Right lobe of liver (tissue), 6 donors: ENCODE results near the gene MRFAP1L1. TPM values are rescaled to one million over a fixed set of nuclear protein-coding genes. Genes with fewer than 3 reads are reported as not detected.

Experiments used
- ATAC-seq, 4 donors: fragments of 200-7000 bp; cut with Tn5 transposase; one replicate each; pipeline ENCODE4 v1.9.1; 2020; ENCODE audit warnings: mild to moderate bottlenecking in 4 of 4, moderate library complexity in 4 of 4
- DNase-seq, 3 donors: peaks; one replicate each; pipeline ENCODE4 v3.0.0-alpha.2; 2020
- H3K27ac ChIP-seq, 3 donors: fragments of 200-600 bp; one replicate each; pipeline ENCODE4 v1.8.0; 2022
- H3K27me3 ChIP-seq, 2 donors: fragments of 200-600 bp; one replicate each; pipeline ENCODE4 v1.8.0; 2022
- H3K36me3 ChIP-seq, 4 donors: fragments of 200-600 bp; sonication (generic) in 1 of 4; one replicate each; pipeline versions ENCODE4 v1.5.1 to v1.8.0; 2017 to 2022; ENCODE audit warnings: control low read depth in 1 of 4
- H3K4me1 ChIP-seq, 4 donors: fragments of 200-600 bp; sonication (generic) in 1 of 4; one replicate each; pipeline versions ENCODE4 v1.5.1 to v1.8.0; 2017 to 2022; ENCODE audit warnings: control low read depth in 1 of 4
- H3K4me3 ChIP-seq, 3 donors: fragments of 200-600 bp; one replicate each; pipeline ENCODE4 v1.8.0; 2022
- H3K9me3 ChIP-seq, 4 donors: fragments of 200-600 bp; sonication (generic) in 1 of 4; one replicate each; pipeline versions ENCODE4 v1.5.1 to v1.8.0; 2017 to 2022; ENCODE audit warnings: control low read depth in 1 of 4
- POLR2A ChIP-seq: fragments of 450-650 bp; IDR thresholded peaks from one replicate; pipeline ENCODE4 v1.6.1; 2017; ENCODE audit warnings: antibody characterized with exemption, mild to moderate bottlenecking
- WGBS: methylation state at CpG from one replicate; pipeline ENCODE4 v1.1.6; 2018; ENCODE audit warnings: low coverage, low lambda C conversion rate; ENCODE audit not compliant: insufficient coverage; ENCODE audit errors: missing lambda C conversion rate; 5-methylcytosine and 5-hydroxymethylcytosine counted together
- intact Hi-C, 2 donors: fragments of 100-400 bp; cut with DNase I; formaldehyde crosslinking; loops; one replicate each; pipeline versions ENCODE4 v1.11.2 to v1.14.1; 2022
- total RNA-seq, 6 experiments: library from RNA; depleted of rRNA in 2 of 6; stranded (reverse); fragments of >200 nt in 2 of 6; fragmentation: NEBNext Ultra II Directional in 3 of 6; extraction: Animal tissue kit (Norgen Biotek cat#: 25700) in 3 of 6; gene quantifications; one replicate each; pipeline versions ENCODE4 v1.1.0 to v1.2.4, GENCODE V29; 2016 to 2023
- TF ChIP-seq, protein P1 (sequence below), 4 donors: fragments of 200-600 bp in 3 of 4; fragments of 450-650 bp in 1 of 4; IDR thresholded peaks; one replicate each; pipeline versions ENCODE4 v1.5.1 to v1.8.0; 2016 to 2022; ENCODE audit warnings: antibody characterized with exemption in 4 of 4, mild to moderate bottlenecking in 2 of 4
- donor health status: DM: no; HTN: yes; CAD: no.
- donor health status: DM: no; HTN: no; CAD: no.
- donor health status: DM: no; HTN: no; CAD: no.
- donor health status: DM: no; HTN: yes; CAD: no.
- donor health status: DM: no; HTN: yes; CAD: no.

Gene MRFAP1L1
- total RNA-seq, 6 experiments from 2014 or later: 18.9 to 30.7 (median 28.4) TPM

GRCh38 chr4:6751611-6752485, 42.2 kb upstream of the MRFAP1L1 start:
- H3K4me3 ChIP-seq: no peak overlapping the region
- H3K27me3 ChIP-seq: no peaks in the 10 kb centered on the region
- 51% methylated on average over 16 of the region's 18 CpGs for WGBS
- TF ChIP-seq, protein P1, sequence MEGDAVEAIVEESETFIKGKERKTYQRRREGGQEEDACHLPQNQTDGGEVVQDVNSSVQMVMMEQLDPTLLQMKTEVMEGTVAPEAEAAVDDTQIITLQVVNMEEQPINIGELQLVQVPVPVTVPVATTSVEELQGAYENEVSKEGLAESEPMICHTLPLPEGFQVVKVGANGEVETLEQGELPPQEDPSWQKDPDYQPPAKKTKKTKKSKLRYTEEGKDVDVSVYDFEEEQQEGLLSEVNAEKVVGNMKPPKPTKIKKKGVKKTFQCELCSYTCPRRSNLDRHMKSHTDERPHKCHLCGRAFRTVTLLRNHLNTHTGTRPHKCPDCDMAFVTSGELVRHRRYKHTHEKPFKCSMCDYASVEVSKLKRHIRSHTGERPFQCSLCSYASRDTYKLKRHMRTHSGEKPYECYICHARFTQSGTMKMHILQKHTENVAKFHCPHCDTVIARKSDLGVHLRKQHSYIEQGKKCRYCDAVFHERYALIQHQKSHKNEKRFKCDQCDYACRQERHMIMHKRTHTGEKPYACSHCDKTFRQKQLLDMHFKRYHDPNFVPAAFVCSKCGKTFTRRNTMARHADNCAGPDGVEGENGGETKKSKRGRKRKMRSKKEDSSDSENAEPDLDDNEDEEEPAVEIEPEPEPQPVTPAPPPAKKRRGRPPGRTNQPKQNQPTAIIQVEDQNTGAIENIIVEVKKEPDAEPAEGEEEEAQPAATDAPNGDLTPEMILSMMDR (IDR thresholded peaks at IDR 0.05): no peak
- TF ChIP-seq POLR2A: peak; percentile 42
- peaks cover 0 to 82% (median 38%) of the 10 kb centered on the region in 4 donors for H3K4me1 ChIP-seq
- DNase-seq (peak; percentile 47 to 63 (median 59)), ATAC-seq (peak in 2 of 4 donors; percentile 9 to 10)
- no peaks in the 10 kb centered on the region for H3K9me3 ChIP-seq
- intact Hi-C loops: no loop called here
- no peaks in the 10 kb centered on the region for H3K36me3 ChIP-seq
- peak overlapping the region; percentile 47 to 89 (median 75) for H3K27ac ChIP-seq

GRCh38 chr4:6750286-6751221, 40.9 kb upstream of the MRFAP1L1 start:
- H3K9me3 ChIP-seq: no peaks in the 10 kb centered on the region
- ATAC-seq (peak in 2 of 4 donors; percentile 1 to 5), DNase-seq (peak; percentile 21 to 74 (median 67))
- WGBS: 34% methylated on average over 7 of the region's 23 CpGs
- no peaks in the 10 kb centered on the region for H3K36me3 ChIP-seq
- peaks cover 0 to 84% (median 39%) of the 10 kb centered on the region in 4 donors for H3K4me1 ChIP-seq
- peak overlapping the region; percentile 59 to 89 (median 75) for H3K27ac ChIP-seq
- no peaks in the 10 kb centered on the region for H3K27me3 ChIP-seq
- H3K4me3 ChIP-seq: peak overlapping the region in 1 of 3 donors; percentile 37
- TF ChIP-seq, protein P1 (IDR thresholded peaks at IDR 0.05): no peak
- intact Hi-C loops: no loop called here

DNA sequence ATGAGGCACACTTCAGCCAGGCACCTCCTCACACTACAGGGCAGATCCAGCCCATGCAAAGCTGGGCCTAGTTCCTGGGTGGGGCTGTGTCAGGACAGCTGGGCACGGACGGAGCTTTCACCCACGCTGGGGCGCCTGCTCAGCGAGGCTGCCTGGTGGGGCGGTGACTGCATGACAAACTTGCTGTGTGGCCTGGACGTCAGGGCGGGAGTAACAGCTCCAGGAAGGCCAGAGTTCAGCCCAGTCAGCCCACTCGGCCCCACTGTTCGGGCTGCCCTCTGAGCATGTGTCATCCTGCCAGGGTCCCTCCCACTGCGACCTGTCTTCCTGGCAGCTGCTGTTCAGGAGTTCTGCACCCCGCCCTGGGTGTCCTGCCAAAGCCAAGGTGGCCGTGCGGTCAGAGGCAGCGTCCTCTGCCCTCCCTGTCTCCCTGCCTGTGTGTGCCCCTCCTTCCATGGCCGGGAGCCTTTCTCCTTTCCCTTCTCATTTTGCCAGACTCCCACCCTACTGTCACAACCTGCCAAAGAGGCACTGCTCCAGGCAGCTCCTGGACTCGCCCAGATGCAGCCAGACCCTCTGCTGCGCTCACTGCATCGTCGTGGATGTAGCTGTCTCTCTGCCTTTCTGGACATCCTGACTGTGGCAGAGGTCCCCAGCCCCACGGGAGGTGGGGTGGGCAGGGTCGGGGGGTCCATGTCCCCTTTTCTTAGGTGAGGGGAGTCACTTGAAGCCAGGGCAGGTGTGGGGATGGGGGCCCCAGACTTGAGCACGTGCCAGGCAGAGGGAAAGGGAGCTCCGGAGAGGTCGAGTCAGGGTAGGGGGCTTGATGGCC, 39.9 kb upstream of the MRFAP1L1 start:
- no peaks in the 10 kb centered on the region for H3K9me3 ChIP-seq
- peak overlapping the region; percentile 59 to 89 (median 75) for H3K27ac ChIP-seq
- WGBS: 22% methylated on average over 4 of the region's 25 CpGs
- intact Hi-C loops: no loop called here
- H3K4me3 ChIP-seq: peak overlapping the region in 2 of 3 donors; percentile 30 to 37
- no peaks in the 10 kb centered on the region for H3K27me3 ChIP-seq
- TF ChIP-seq POLR2A: peak; percentile 79
- TF ChIP-seq, protein P1 (IDR thresholded peaks at IDR 0.05): no peak
- no peaks in the 10 kb centered on the region for H3K36me3 ChIP-seq
- peaks cover 0 to 76% (median 36%) of the 10 kb centered on the region in 4 donors for H3K4me1 ChIP-seq
- DNase-seq (peak; percentile 93 to 98 (median 98)), ATAC-seq (peak; percentile 68 to 85 (median 78))

GRCh38 chr4:6748286-6748685, 38.6 kb upstream of the MRFAP1L1 start:
- Histone ChIP-seq H3K4me3 (no peak overlapping the region), H3K4me1 (peaks cover 0 to 63% (median 32%) of the 10 kb centered on the region in 4 donors), H3K27ac (peak overlapping the region in 2 of 3 donors; percentile 66 to 72), H3K9me3 (no peaks in the 10 kb centered on the region), H3K36me3 (no peaks in the 10 kb centered on the region), H3K27me3 (no peaks in the 10 kb centered on the region)
- TF ChIP-seq, protein P1 (IDR thresholded peaks at IDR 0.05): no peak
- no peak for TF ChIP-seq POLR2A
- WGBS: 100% methylated on average over 3 of the region's 9 CpGs
- ATAC-seq (no peak), DNase-seq (peak in 2 of 3 donors; percentile 13 to 54)
- intact Hi-C loops: no loop called here
